Activated naive CD4-positive, alpha-beta T cell (primary cell): ENCODE measurements around the gene HS6ST2.
A peak's percentile ranks its signal among the peaks of the same experiment; 100 is the strongest.

ENCODE experiments used
- DNase-seq, 4 experiments: peaks; one replicate each; lab custom pipeline; 2025; lab: John Stamatoyannopoulos, UW

The HS6ST2 gene

GRCh38 chrX:132742246-132742645 lies 216.2 kb downstream of the HS6ST2 start:
- no peak for DNase-seq

- no peak for DNase-seq
Measured at GRCh38 chrX:132741689-132742088, 216.7 kb downstream of the HS6ST2 start.

- no peak for DNase-seq
Measured at GRCh38 chrX:132740316-132741123, 217.9 kb downstream of the HS6ST2 start.

GRCh38 chrX:132738951-132739350 lies 219.5 kb downstream of the HS6ST2 start:
- DNase-seq, result no peak

- peak in 1 of 4 experiments; percentile 2 for DNase-seq
Measured at GRCh38 chrX:132737743-132738142, 220.7 kb downstream of the HS6ST2 start.

- DNase-seq, result no peak
Measured at GRCh38 chrX:132732236-132732635, 226.2 kb downstream of the HS6ST2 start.

GRCh38 chrX:132730726-132731125 lies 227.7 kb downstream of the HS6ST2 start:
- DNase-seq, result no peak

- DNase-seq, result no peak
Measured at GRCh38 chrX:132730266-132730665, 228.2 kb downstream of the HS6ST2 start.

GRCh38 chrX:132728296-132728695 lies 230.1 kb downstream of the HS6ST2 start:
- no peak for DNase-seq

- no peak for DNase-seq
Measured at GRCh38 chrX:132718431-132718958, 239.9 kb downstream of the HS6ST2 start.

GRCh38 chrX:132716006-132716405 lies 242.4 kb downstream of the HS6ST2 start:
- DNase-seq, result no peak

GRCh38 chrX:132714913-132715312 lies 243.5 kb downstream of the HS6ST2 start:
- DNase-seq, result no peak

GRCh38 chrX:132712350-132712749 lies 246.1 kb downstream of the HS6ST2 start:
- DNase-seq, result no peak

GRCh38 chrX:132710656-132711155 lies 247.7 kb downstream of the HS6ST2 start:
- DNase-seq, result no peak

GRCh38 chrX:132708529-132708928 lies 249.9 kb downstream of the HS6ST2 start:
- no peak for DNase-seq

- no peak for DNase-seq
Measured at GRCh38 chrX:132704769-132705168, 253.7 kb downstream of the HS6ST2 start.

- DNase-seq, result no peak
Measured at GRCh38 chrX:132694382-132694781, 264.0 kb downstream of the HS6ST2 start.

GRCh38 chrX:132692526-132692925 lies 265.9 kb downstream of the HS6ST2 start:
- no peak for DNase-seq

- no peak for DNase-seq
Measured at GRCh38 chrX:132692066-132692465, 266.4 kb downstream of the HS6ST2 start.

- DNase-seq, result no peak
Measured at GRCh38 chrX:132689612-132690563, 268.5 kb downstream of the HS6ST2 start.

- no peak for DNase-seq
Measured at GRCh38 chrX:132685276-132685675, 273.2 kb downstream of the HS6ST2 start.

- DNase-seq, result no peak
Measured at GRCh38 chrX:132677233-132677716, 281.2 kb downstream of the HS6ST2 start.
